ENCODE results near the gene COMT. TPM values are rescaled to one million over a fixed set of nuclear protein-coding genes. Genes with fewer than 3 reads are reported as not detected.
A peak's percentile ranks its signal among the peaks of the same experiment; 100 is the strongest.

Gene COMT
- total and polyA plus RNA-seq, 9 of the 15 experiments (the other 6 are each of a cell fraction or from before 2014, with no cell fraction given) = 12.5 to 351 (median 155) TPM

DNA sequence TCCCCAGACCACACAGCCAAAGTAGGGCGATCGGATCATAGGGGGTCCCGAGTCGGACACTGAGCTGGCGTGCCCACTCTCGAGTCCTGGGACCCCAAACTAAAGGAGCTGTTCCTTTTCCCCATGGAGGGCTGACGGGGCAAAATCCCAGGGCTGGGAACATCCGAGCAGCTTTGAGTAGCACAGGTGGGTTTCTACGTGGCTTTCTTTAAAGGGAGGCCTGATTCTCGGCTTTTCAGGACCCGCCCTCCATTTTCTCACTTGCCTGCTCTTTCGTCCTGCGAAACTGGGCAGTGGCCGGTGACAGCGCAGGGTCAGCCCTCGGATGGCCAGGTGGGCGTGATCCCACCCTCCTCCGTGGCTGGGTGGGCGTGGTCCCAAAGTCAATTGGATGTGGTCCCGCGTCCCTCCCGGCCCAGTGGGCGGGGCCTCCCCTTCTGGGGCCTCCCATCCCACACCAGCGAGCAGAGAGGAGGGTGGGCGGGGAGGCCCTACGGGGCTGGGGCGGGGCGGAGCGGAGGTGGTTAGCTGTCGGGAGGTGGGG lies 17.5 kb downstream of the COMT start (continued):
- TF ChIP-seq U2AF1 (optimal IDR thresholded peaks at IDR 0.05; ENCODE audit: low read depth, low read length) = no peak
- TF ChIP-seq SMAD4 (CRISPR knock-in tag; conservative IDR thresholded peaks at IDR 0.05) = no peak
- no peak for TF ChIP-seq ASH1L (IDR thresholded peaks at IDR 0.05; ENCODE audit: borderline replicate concordance, low read depth, partially characterized antibody)
- TF ChIP-seq ZNF24 (IDR thresholded peaks at IDR 0.05) = peak; percentile 57; the same call in 1 of the 2 replicates
- TF ChIP-seq SRSF1 (IDR thresholded peaks at IDR 0.05; ENCODE audit: low read depth, low read length) = no peak
- no peak for TF ChIP-seq ZNF444 (CRISPR knock-in tag; IDR thresholded peaks at IDR 0.05)
- TF ChIP-seq MED1 (CRISPR knock-in tag; IDR thresholded peaks at IDR 0.05; ENCODE audit: borderline replicate concordance) = no peak
- no peak for TF ChIP-seq DACH1 (IDR thresholded peaks at IDR 0.05; ENCODE audit: partially characterized antibody)
- TF ChIP-seq ELK1 (CRISPR knock-in tag; IDR thresholded peaks at IDR 0.05) = no peak
- no peak for TF ChIP-seq HNRNPUL1 (IDR thresholded peaks at IDR 0.05; ENCODE audit: low read length)
- TF ChIP-seq E2F6 (IDR thresholded peaks at IDR 0.05; ENCODE audit: borderline replicate concordance in 1 of 2, extremely low read depth in 1 of 2, insufficient read depth in 1 of 2, insufficient read length in 1 of 2, low read depth in 1 of 2, low read length in 1 of 2, poor library complexity in 1 of 2, severe bottlenecking in 1 of 2) = no peak
- TF ChIP-seq RBBP5 (IDR thresholded peaks at IDR 0.05; ENCODE audit: borderline replicate concordance, insufficient read depth, low read length, poor library complexity, severe bottlenecking) = peak; percentile 84
- TF ChIP-seq, protein P1, sequence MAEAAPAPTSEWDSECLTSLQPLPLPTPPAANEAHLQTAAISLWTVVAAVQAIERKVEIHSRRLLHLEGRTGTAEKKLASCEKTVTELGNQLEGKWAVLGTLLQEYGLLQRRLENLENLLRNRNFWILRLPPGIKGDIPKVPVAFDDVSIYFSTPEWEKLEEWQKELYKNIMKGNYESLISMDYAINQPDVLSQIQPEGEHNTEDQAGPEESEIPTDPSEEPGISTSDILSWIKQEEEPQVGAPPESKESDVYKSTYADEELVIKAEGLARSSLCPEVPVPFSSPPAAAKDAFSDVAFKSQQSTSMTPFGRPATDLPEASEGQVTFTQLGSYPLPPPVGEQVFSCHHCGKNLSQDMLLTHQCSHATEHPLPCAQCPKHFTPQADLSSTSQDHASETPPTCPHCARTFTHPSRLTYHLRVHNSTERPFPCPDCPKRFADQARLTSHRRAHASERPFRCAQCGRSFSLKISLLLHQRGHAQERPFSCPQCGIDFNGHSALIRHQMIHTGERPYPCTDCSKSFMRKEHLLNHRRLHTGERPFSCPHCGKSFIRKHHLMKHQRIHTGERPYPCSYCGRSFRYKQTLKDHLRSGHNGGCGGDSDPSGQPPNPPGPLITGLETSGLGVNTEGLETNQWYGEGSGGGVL (CRISPR knock-in tag; IDR thresholded peaks at IDR 0.05) = no peak
- TF ChIP-seq BCLAF1 (IDR thresholded peaks at IDR 0.05; ENCODE audit: borderline replicate concordance in 1 of 2, control insufficient read depth in 1 of 2, low read depth in 2 of 2, low read length in 1 of 2) = no peak
- TF ChIP-seq CXXC5 (CRISPR knock-in tag; IDR thresholded peaks at IDR 0.05) = peak; percentile 41; the same call in 1 of the 2 replicates
- TF ChIP-seq, protein P2, sequence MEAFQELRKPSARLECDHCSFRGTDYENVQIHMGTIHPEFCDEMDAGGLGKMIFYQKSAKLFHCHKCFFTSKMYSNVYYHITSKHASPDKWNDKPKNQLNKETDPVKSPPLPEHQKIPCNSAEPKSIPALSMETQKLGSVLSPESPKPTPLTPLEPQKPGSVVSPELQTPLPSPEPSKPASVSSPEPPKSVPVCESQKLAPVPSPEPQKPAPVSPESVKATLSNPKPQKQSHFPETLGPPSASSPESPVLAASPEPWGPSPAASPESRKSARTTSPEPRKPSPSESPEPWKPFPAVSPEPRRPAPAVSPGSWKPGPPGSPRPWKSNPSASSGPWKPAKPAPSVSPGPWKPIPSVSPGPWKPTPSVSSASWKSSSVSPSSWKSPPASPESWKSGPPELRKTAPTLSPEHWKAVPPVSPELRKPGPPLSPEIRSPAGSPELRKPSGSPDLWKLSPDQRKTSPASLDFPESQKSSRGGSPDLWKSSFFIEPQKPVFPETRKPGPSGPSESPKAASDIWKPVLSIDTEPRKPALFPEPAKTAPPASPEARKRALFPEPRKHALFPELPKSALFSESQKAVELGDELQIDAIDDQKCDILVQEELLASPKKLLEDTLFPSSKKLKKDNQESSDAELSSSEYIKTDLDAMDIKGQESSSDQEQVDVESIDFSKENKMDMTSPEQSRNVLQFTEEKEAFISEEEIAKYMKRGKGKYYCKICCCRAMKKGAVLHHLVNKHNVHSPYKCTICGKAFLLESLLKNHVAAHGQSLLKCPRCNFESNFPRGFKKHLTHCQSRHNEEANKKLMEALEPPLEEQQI (IDR thresholded peaks at IDR 0.05) = no peak
- TF ChIP-seq RUNX1 (IDR thresholded peaks at IDR 0.05; ENCODE audit: low read depth) = no peak; the same call in 1 of the 2 replicates
